Tongue (tissue), 2 donors: ENCODE results near the gene MKRN1. TPM values are rescaled to one million over a fixed set of nuclear protein-coding genes. Genes with fewer than 3 reads are reported as not detected.
"Not testable (repeated sequence)": the region's sequence is repeated elsewhere in the genome, so short reads cannot be mapped to it uniquely, and the experiment has no call there.

Source experiments
- DNase-seq: peaks from one replicate; pipeline ENCODE4 v3.0.0-alpha.2; 2015
- total RNA-seq: library from RNA; depleted of rRNA; stranded (reverse); fragments of >200 nt; gene quantifications from one replicate; pipeline ENCODE4 v1.2.3, GENCODE V29; 2014

Gene MKRN1
- total RNA-seq, 1 donor from 2014 or later, result 68.9 TPM

- no peak for DNase-seq
Measured at GRCh38 chr7:140435252-140435895, 43.9 kb downstream of the MKRN1 start.

- DNase-seq, result no peak
Measured at GRCh38 chr7:140433396-140433795, 45.9 kb downstream of the MKRN1 start.

GRCh38 chr7:140426130-140426529, 53.2 kb downstream of the MKRN1 start:
- no peak for DNase-seq

- no peak for DNase-seq
Measured at GRCh38 chr7:140425718-140426117, 53.6 kb downstream of the MKRN1 start.

GRCh38 chr7:140423501-140423900, 55.8 kb downstream of the MKRN1 start:
- DNase-seq, result no peak

- no peak for DNase-seq
Measured at GRCh38 chr7:140421521-140421920, 57.8 kb downstream of the MKRN1 start.

- no peak for DNase-seq
Measured at GRCh38 chr7:140418653-140419052, 60.7 kb downstream of the MKRN1 start.

- DNase-seq, result not testable (repeated sequence)
Measured at GRCh38 chr7:140418156-140418472, 61.2 kb downstream of the MKRN1 start.

- DNase-seq, result no peak
Measured at GRCh38 chr7:140417456-140418155, 61.7 kb downstream of the MKRN1 start.

- DNase-seq, result no peak
Measured at GRCh38 chr7:140416560-140416959, 62.7 kb downstream of the MKRN1 start.

- DNase-seq, result not testable (repeated sequence)
Measured at GRCh38 chr7:140415816-140416215, 63.5 kb downstream of the MKRN1 start.

- no peak for DNase-seq
Measured at GRCh38 chr7:140415361-140415760, 63.9 kb downstream of the MKRN1 start.

- no peak for DNase-seq
Measured at GRCh38 chr7:140404565-140405065, 74.7 kb downstream of the MKRN1 start.

- no peak for DNase-seq
Measured at GRCh38 chr7:140403878-140404564, 75.3 kb downstream of the MKRN1 start, which contains the start of gene RAB19. TSS of gene RAB19 (plus strand) at chr7:140404058. CDS start at chr7:140407647, 3,589 bp downstream.

Other genes with a start within 250 kb of the MKRN1 start
- gene SLC37A3, start 81.0 kb downstream of the MKRN1 start, total RNA-seq, result 61.4 TPM
- not detected for gene RAB19, start 75.4 kb downstream of the MKRN1 start, total RNA-seq
- gene DENND2A, start 161.3 kb upstream of the MKRN1 start, total RNA-seq, result 29.6 TPM
- 23.1 TPM for gene ADCK2, start 193.4 kb upstream of the MKRN1 start, total RNA-seq
- 368 TPM for gene NDUFB2, start 217.2 kb upstream of the MKRN1 start, total RNA-seq